ENCODE data around the gene CES1.
"Not testable (repeated sequence)": the region's sequence is repeated elsewhere in the genome, so short reads cannot be mapped to it uniquely, and the experiment has no call there.

The CES1 gene

GRCh38 chr16:55830658-55831294 lies 2.1 kb downstream of the CES1 start:
- no peaks in the 10 kb centered on the region for H3K36me3 ChIP-seq

DNA sequence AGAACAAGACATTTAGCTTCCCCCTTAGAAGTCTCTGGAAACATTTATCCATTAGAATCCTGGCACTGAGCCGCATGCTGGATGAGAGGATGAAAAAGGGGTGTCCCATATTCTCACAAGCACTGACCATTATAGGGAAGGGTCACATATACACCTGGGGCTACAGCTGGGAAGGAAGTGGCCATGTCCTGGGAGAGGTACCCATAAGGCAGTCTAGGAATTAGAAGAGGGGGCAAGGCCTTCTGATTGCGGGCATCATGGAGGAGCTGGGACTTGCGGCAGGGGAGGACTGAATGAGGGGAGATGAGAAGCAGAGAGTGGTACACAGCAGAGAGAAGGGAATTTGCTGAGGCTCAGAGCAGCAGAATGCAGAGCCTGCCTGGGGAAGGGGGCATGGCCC lies 3.7 kb downstream of the CES1 start:
- not testable (repeated sequence) for H3K27me3 ChIP-seq; H3K4me1 ChIP-seq (ENCODE audit: control insufficient read depth in 1 of 2, insufficient read depth in 1 of 2, low read depth in 1 of 2, low read length in 1 of 2); H3K27ac ChIP-seq; H3K36me3 ChIP-seq; H3K9me3 ChIP-seq; H3K4me3 ChIP-seq (ENCODE audit: low read depth in 1 of 2, low read length in 1 of 2)

More at GRCh38 chr16:55830658-55831294, 2.1 kb downstream of the CES1 start:
- Histone ChIP-seq H3K4me3 (ENCODE audit: low read depth in 1 of 2, low read length in 1 of 2) (no peak overlapping the region), H3K4me1 (ENCODE audit: control insufficient read depth in 1 of 2, insufficient read depth in 1 of 2, low read depth in 1 of 2, low read length in 1 of 2) (peaks cover 0 to 5% of the 10 kb centered on the region in 2 experiments), H3K9me3 (no peaks in the 10 kb centered on the region), H3K27me3 (peaks cover 5% of the 10 kb centered on the region), H3K27ac (no peak overlapping the region)
- no peak for TF ChIP-seq CTCF (IDR thresholded peaks at IDR 0.05)

- peaks cover 0 to 5% of the 10 kb centered on the region in 2 experiments for H3K4me1 ChIP-seq (ENCODE audit: control insufficient read depth in 1 of 2, insufficient read depth in 1 of 2, low read depth in 1 of 2, low read length in 1 of 2)
- TF ChIP-seq CTCF (IDR thresholded peaks at IDR 0.05): no peak
- peaks cover 5% of the 10 kb centered on the region for H3K27me3 ChIP-seq
- H3K4me3 ChIP-seq (ENCODE audit: low read depth in 1 of 2, low read length in 1 of 2): no peak overlapping the region
- H3K36me3 ChIP-seq: no peaks in the 10 kb centered on the region
- no peaks in the 10 kb centered on the region for H3K9me3 ChIP-seq
- no peak overlapping the region for H3K27ac ChIP-seq
Observed at GRCh38 chr16:55828680-55829079, 4.2 kb downstream of the CES1 start.

GRCh38 chr16:55825115-55825728 lies 7.7 kb downstream of the CES1 start:
- H3K27me3 ChIP-seq: no peaks in the 10 kb centered on the region
- no peak overlapping the region for H3K27ac ChIP-seq
- no peak overlapping the region for H3K4me3 ChIP-seq (ENCODE audit: low read depth in 1 of 2, low read length in 1 of 2)
- peaks cover 4% of the 10 kb centered on the region for H3K36me3 ChIP-seq
- no peaks in the 10 kb centered on the region for H3K4me1 ChIP-seq (ENCODE audit: control insufficient read depth in 1 of 2, insufficient read depth in 1 of 2, low read depth in 1 of 2, low read length in 1 of 2)
- TF ChIP-seq CTCF (IDR thresholded peaks at IDR 0.05): no peak
- H3K9me3 ChIP-seq: no peaks in the 10 kb centered on the region

DNA sequence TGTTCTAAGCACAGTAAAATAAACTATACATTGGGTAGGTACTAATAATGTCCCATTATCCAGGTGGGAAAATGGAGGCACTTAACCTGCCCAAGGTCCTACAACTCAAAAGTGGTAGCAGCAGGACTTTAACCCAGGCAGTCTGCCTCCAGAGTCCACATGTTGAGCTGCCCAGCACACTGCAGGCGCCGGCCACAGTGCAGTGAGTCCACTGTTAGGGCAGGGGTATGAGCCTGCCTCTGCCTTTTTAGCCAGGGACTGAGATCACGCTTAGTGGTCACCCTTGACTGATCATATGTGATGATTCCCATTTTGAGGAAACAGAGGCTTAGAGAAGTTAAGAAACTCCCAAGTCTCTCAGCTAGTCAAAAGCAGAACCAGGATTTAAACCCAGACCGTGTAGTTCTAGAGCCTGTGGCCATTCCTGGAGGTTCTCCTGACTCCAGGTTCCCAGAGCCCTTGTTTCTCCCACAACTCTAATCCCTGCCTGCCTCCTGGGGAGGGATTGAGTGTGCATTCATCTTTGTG lies 8.4 kb downstream of the CES1 start:
- H3K9me3 ChIP-seq: no peaks in the 10 kb centered on the region
- no peak overlapping the region for H3K27ac ChIP-seq
- no peak overlapping the region for H3K4me3 ChIP-seq (ENCODE audit: low read depth in 1 of 2, low read length in 1 of 2)
- no peaks in the 10 kb centered on the region for H3K4me1 ChIP-seq (ENCODE audit: control insufficient read depth in 1 of 2, insufficient read depth in 1 of 2, low read depth in 1 of 2, low read length in 1 of 2)
- TF ChIP-seq CTCF (IDR thresholded peaks at IDR 0.05): no peak
- H3K27me3 ChIP-seq: no peaks in the 10 kb centered on the region
- peaks cover 4% of the 10 kb centered on the region for H3K36me3 ChIP-seq

GRCh38 chr16:55822280-55822810 lies 10.6 kb downstream of the CES1 start:
- peaks cover 4% of the 10 kb centered on the region for H3K36me3 ChIP-seq
- no peaks in the 10 kb centered on the region for H3K9me3 ChIP-seq
- H3K4me3 ChIP-seq (ENCODE audit: low read depth in 1 of 2, low read length in 1 of 2): no peak overlapping the region
- H3K4me1 ChIP-seq (ENCODE audit: control insufficient read depth in 1 of 2, insufficient read depth in 1 of 2, low read depth in 1 of 2, low read length in 1 of 2): no peaks in the 10 kb centered on the region
- no peak overlapping the region for H3K27ac ChIP-seq
- no peaks in the 10 kb centered on the region for H3K27me3 ChIP-seq
- no peak for TF ChIP-seq CTCF (IDR thresholded peaks at IDR 0.05)

Measured in neutrophil (primary cell).